GM23338 (cell line): Measurements from ENCODE around the gene DNM2. TPM values are rescaled to one million over a fixed set of nuclear protein-coding genes. Genes with fewer than 3 reads are reported as not detected.

Source experiments
- ATAC-seq: fragments of 200-7000 bp; cut with Tn5 transposase; 3 replicates; pipeline ENCODE4 v1.9.1; 2020
- DNase-seq: peaks from one replicate; pipeline ENCODE4 v3.0.0-alpha.2; 2015; ENCODE audit warnings: low spot score
- H2AFZ ChIP-seq: fragments of 200-600 bp; sonication (generic); 2 replicates; pipeline ENCODE4 v1.8.0; 2016; ENCODE audit warnings: antibody characterized with exemption, mild to moderate bottlenecking, moderate library complexity
- H3F3A ChIP-seq: fragments of 200-600 bp; sonication (generic); replicated peaks from 2 replicates; pipeline ENCODE4 v1.8.0; 2017; ENCODE audit warnings: antibody characterized with exemption, mixed run types, low read depth
- H3K27ac ChIP-seq: fragments of 200-600 bp; sonication (generic); 2 replicates; pipeline ENCODE4 v1.6.1; 2016; ENCODE audit warnings: low read depth
- H3K27me3 ChIP-seq: fragments of 200-600 bp; sonication (generic); 2 replicates; pipeline ENCODE4 v1.8.0; 2016; ENCODE audit warnings: mild to moderate bottlenecking, mixed run types, moderate library complexity; ENCODE audit not compliant: insufficient read depth
- H3K36me3 ChIP-seq: fragments of 200-600 bp; sonication (generic); 2 replicates; pipeline ENCODE4 v1.8.0; 2016; ENCODE audit warnings: mild to moderate bottlenecking; ENCODE audit not compliant: insufficient read depth
- H3K4me1 ChIP-seq: fragments of 200-600 bp; sonication (generic); 2 replicates; pipeline ENCODE4 v1.8.0; 2016; ENCODE audit warnings: mild to moderate bottlenecking, moderate library complexity; ENCODE audit not compliant: insufficient read depth
- H3K4me2 ChIP-seq: fragments of 200-600 bp; sonication (generic); 2 replicates; pipeline ENCODE4 v1.7.1; 2017; ENCODE audit warnings: mixed run types
- H3K4me3 ChIP-seq: fragments of 200-600 bp; sonication (generic); 2 replicates; pipeline ENCODE4 v1.6.1; 2016; ENCODE audit warnings: mixed run types
- H3K79me2 ChIP-seq: fragments of 200-600 bp; sonication (generic); replicated peaks from 2 replicates; pipeline ENCODE4 v1.8.0; 2017; ENCODE audit warnings: mild to moderate bottlenecking; ENCODE audit not compliant: insufficient read depth
- H3K9me2 ChIP-seq: fragments of 200-600 bp; sonication (generic); 2 replicates; pipeline ENCODE4 v1.8.0; 2017; ENCODE audit not compliant: insufficient read depth
- H4K20me1 ChIP-seq: fragments of 200-600 bp; sonication (generic); replicated peaks from 2 replicates; pipeline ENCODE4 v1.8.0; 2017; ENCODE audit warnings: mild to moderate bottlenecking; ENCODE audit not compliant: insufficient read depth
- H3K27ac Mint-ChIP-seq: 2 replicates; pipeline ENCODE4 v1.8.0; 2020; ENCODE audit warnings: inconsistent platforms, mild to moderate bottlenecking, moderate library complexity, mixed read lengths
- H3K27me3 Mint-ChIP-seq: 3 replicates; pipeline ENCODE4 v1.8.0; 2022; ENCODE audit warnings: low read depth, mild to moderate bottlenecking, moderate library complexity, mixed read lengths, inconsistent platforms; ENCODE audit not compliant: insufficient read depth, poor library complexity
- H3K36me3 Mint-ChIP-seq: 3 replicates; pipeline ENCODE4 v1.8.0; 2021; ENCODE audit warnings: low read depth, mild to moderate bottlenecking, inconsistent platforms, moderate library complexity, mixed read lengths
- H3K4me1 Mint-ChIP-seq: 3 replicates; pipeline ENCODE4 v1.8.0; 2020; ENCODE audit warnings: mild to moderate bottlenecking, inconsistent platforms, mixed read lengths
- H3K4me3 Mint-ChIP-seq: 3 replicates; pipeline ENCODE4 v1.8.0; 2021; ENCODE audit warnings: moderate library complexity, mild to moderate bottlenecking, inconsistent platforms, mixed read lengths
- H3K9me3 Mint-ChIP-seq: 3 replicates; pipeline ENCODE4 v1.8.0; 2020; ENCODE audit warnings: moderate library complexity, mild to moderate bottlenecking, inconsistent platforms, mixed read lengths
- CREB1 ChIP-seq: fragments of 250-450 bp; sonication (Bioruptor Pico); IDR thresholded peaks from 2 replicates; pipeline ENCODE4 v1.5.0; 2020; ENCODE audit warnings: low read depth, mild to moderate bottlenecking, moderate library complexity
- EZH2 ChIP-seq: fragments of 200-600 bp; sonication (generic); IDR thresholded peaks from one replicate; pipeline ENCODE4 v1.8.0; 2017; ENCODE audit warnings: antibody characterized with exemption, mild to moderate bottlenecking, low read depth; ENCODE audit not compliant: unreplicated experiment
- EZH2phosphoT487 ChIP-seq: fragments of 200-600 bp; sonication (generic); IDR thresholded peaks from one replicate; pipeline ENCODE4 v1.8.1; 2018; ENCODE audit warnings: antibody characterized with exemption; ENCODE audit not compliant: unreplicated experiment
- JUNB ChIP-seq: IDR thresholded peaks from one replicate; pipeline ENCODE4 v1.6.1; 2016; ENCODE audit warnings: antibody characterized with exemption; ENCODE audit not compliant: unreplicated experiment
- POLR2AphosphoS5 ChIP-seq: IDR thresholded peaks from 2 replicates; pipeline ENCODE4 v1.6.1; 2016; ENCODE audit warnings: antibody characterized with exemption, low read depth
- ZNF114 ChIP-seq: fragments of 250-450 bp; sonication (Bioruptor Pico); IDR thresholded peaks from 2 replicates; pipeline ENCODE4 v1.5.0; 2020; ENCODE audit warnings: mild to moderate bottlenecking, moderate library complexity
- ZNF331 ChIP-seq: fragments of 250-450 bp; sonication (Bioruptor Pico); IDR thresholded peaks from 2 replicates; pipeline ENCODE4 v1.5.0; 2020; ENCODE audit warnings: low read depth, mild to moderate bottlenecking, moderate library complexity
- polyA plus RNA-seq: library from polyadenylated mRNA; unstranded; fragments of >200 nt; fragmentation: Nextera tagmentation; extraction: Ambion mirVana; gene quantifications from 2 replicates; pipeline ENCODE4 v1.2.1, GENCODE V29; 2016
- total RNA-seq: library from RNA; depleted of rRNA; stranded (reverse); fragments of >200 nt; shearing (Covaris generic); gene quantifications from 2 replicates; pipeline ENCODE4 v1.2.3, GENCODE V29; 2014
- TF ChIP-seq, protein P1 (sequence below), 2 experiments: fragments of 200-600 bp in 1 of 2; sonication (generic) in 1 of 2; conservative IDR thresholded peaks; 2 replicates each; pipeline versions ENCODE4 v1.5.1 to v1.6.1; 2016 to 2017; ENCODE audit warnings: antibody characterized with exemption in 2 of 2, low read depth in 2 of 2, mild to moderate bottlenecking in 2 of 2, moderate library complexity in 1 of 2
- TF ChIP-seq, protein P2 (sequence below): IDR thresholded peaks from 2 replicates; pipeline ENCODE4 v1.6.1; 2016; ENCODE audit warnings: antibody characterized with exemption
- TF ChIP-seq, protein P3 (sequence below): IDR thresholded peaks from one replicate; pipeline ENCODE4 v1.6.1; 2018; ENCODE audit warnings: antibody characterized with exemption; ENCODE audit not compliant: unreplicated experiment

Gene DNM2
- total and polyA plus RNA-seq, 2 experiments from 2014 or later, result 40.7 to 138 TPM

DNA sequence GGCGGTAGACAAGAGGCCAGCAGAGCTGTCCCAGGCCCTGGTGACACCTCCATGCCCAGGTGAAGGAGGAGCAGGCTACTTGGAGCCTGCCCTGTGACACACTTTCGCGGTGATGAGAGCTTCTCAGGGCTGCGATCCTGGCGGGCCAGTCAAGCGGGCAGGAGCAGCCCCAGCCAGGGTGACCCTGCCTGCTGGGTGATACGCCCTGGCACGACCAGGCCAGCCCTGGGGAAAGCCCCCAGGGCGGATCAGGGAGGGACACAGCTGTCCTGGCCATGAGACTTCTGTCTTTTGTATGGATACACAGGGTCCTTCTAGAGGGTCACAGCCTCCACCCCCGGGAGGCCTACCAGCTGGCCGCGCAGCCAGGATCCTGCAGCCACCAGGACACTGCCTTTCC lies 13.1 kb downstream of the DNM2 start:
- H3K4me1 Mint-ChIP-seq, result 0 out of 3 replicates have a peak, but pooled peaks cover 3% of the 10 kb centered on the region
- H3K4me1 ChIP-seq, result no peaks in the 10 kb centered on the region
- H3K79me2 ChIP-seq, result peaks cover 98% of the 10 kb centered on the region
- H3K36me3 ChIP-seq, result no peaks in the 10 kb centered on the region
- no peak overlapping the region for H2AFZ ChIP-seq
- H4K20me1 ChIP-seq, result peaks cover 45% of the 10 kb centered on the region
- no peak for ATAC-seq
- H3K27ac ChIP-seq, result no peak overlapping the region
- no peak for DNase-seq
- peaks cover 4% of the 10 kb centered on the region for H3K36me3 Mint-ChIP-seq
- peaks cover 1% of the 10 kb centered on the region for H3K27me3 Mint-ChIP-seq
- no peak overlapping the region for H3K27ac Mint-ChIP-seq
- H3K9me2 ChIP-seq, result no peaks in the 10 kb centered on the region
- peaks cover 5% of the 10 kb centered on the region; the same call in 1 of the 2 replicates for H3F3A ChIP-seq
- H3K4me3 Mint-ChIP-seq, result no peak overlapping the region
- no peak overlapping the region for H3K4me3 ChIP-seq
- H3K27me3 ChIP-seq, result no peaks in the 10 kb centered on the region
- H3K9me3 Mint-ChIP-seq, result no peaks in the 10 kb centered on the region
- TF ChIP-seq EZH2phosphoT487 (no peak), JUNB (no peak)
- H3K4me2 ChIP-seq, result no peak overlapping the region

DNA sequence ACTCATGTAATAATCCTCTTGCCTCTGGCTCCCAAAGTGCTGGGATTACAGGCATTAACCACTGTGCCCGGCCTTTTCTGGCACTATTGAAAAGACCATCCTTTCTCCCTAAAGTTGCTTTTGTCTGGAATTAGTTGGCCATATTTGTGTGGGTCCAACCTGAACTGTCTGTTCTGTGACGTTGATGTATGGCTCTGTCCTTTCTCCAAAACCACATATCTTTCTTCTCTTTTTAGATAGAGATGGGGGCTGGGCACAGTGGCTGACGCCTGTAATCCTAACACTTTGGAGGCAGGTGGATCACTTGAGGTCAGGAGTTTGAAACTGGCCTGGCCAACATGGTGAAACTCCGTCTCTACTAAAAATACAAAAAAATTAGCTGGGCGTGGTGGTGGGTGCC lies 17.9 kb downstream of the DNM2 start:
- Histone ChIP-seq H3F3A (peaks cover 6% of the 10 kb centered on the region; the same call in 1 of the 2 replicates), H3K27me3 (no peaks in the 10 kb centered on the region), H3K4me3 (no peak overlapping the region), H3K36me3 (no peaks in the 10 kb centered on the region), H3K4me1 (no peaks in the 10 kb centered on the region), H3K9me2 (no peaks in the 10 kb centered on the region), H4K20me1 (peaks cover 35% of the 10 kb centered on the region), H3K4me2 (no peak overlapping the region), H3K27ac (no peak overlapping the region), H3K79me2 (peaks cover 97% of the 10 kb centered on the region), H2AFZ (no peak overlapping the region)
- H3K27me3 Mint-ChIP-seq, result peaks cover 7% of the 10 kb centered on the region
- H3K9me3 Mint-ChIP-seq, result peaks cover 7% of the 10 kb centered on the region; the same call in 1 of the 3 replicates
- H3K4me3 Mint-ChIP-seq, result no peak overlapping the region
- peaks cover 7% of the 10 kb centered on the region; the same call in 2 of the 3 replicates for H3K36me3 Mint-ChIP-seq
- ATAC-seq (no peak), DNase-seq (no peak)
- TF ChIP-seq CREB1 (CRISPR knock-in tag), result no peak
- peaks cover 12% of the 10 kb centered on the region for H3K4me1 Mint-ChIP-seq
- H3K27ac Mint-ChIP-seq, result no peak overlapping the region

DNA sequence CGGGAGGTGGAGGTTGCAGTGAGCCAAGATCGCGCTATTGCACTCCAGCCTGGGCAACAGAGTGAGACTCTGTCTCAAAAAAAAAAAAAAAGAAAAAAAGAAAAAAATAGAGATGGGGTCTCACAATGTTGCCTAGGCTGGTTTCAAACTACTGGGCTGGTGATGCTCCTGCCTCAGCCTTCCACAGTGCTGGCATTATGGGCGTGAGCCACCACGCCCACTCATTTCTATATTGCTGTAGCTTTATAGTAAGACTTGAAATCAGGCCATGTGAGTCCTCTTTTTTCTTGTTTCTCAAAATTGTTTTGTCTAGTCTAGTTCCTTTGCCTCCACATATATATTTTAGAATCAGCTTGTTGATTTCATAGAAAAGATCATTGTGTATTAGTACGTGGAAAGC lies 18.3 kb downstream of the DNM2 start:
- H3K4me1 ChIP-seq, result no peaks in the 10 kb centered on the region
- ATAC-seq, result no peak
- Mint-ChIP-seq H3K27ac (peak overlapping the region; percentile 67; the same call in 1 of the 2 replicates), H3K36me3 (peaks cover 7% of the 10 kb centered on the region; the same call in 2 of the 3 replicates), H3K4me3 (no peak overlapping the region), H3K9me3 (peaks cover 7% of the 10 kb centered on the region; the same call in 2 of the 3 replicates), H3K4me1 (peaks cover 12% of the 10 kb centered on the region), H3K27me3 (peaks cover 7% of the 10 kb centered on the region)
- no peak overlapping the region for H3K27ac ChIP-seq
- H3K4me3 ChIP-seq, result no peak overlapping the region
- no peaks in the 10 kb centered on the region for H3K36me3 ChIP-seq
- no peaks in the 10 kb centered on the region for H3K9me2 ChIP-seq
- no peak overlapping the region for H2AFZ ChIP-seq
- H3K27me3 ChIP-seq, result no peaks in the 10 kb centered on the region
- peaks cover 6% of the 10 kb centered on the region; the same call in 1 of the 2 replicates for H3F3A ChIP-seq
- no peak overlapping the region for H3K4me2 ChIP-seq
- H4K20me1 ChIP-seq, result peaks cover 40% of the 10 kb centered on the region
- peaks cover 97% of the 10 kb centered on the region for H3K79me2 ChIP-seq
- no peak for DNase-seq
- TF ChIP-seq ZNF114 (CRISPR knock-in tag), result no peak
- no peak for TF ChIP-seq POLR2AphosphoS5
- TF ChIP-seq, protein P1, sequence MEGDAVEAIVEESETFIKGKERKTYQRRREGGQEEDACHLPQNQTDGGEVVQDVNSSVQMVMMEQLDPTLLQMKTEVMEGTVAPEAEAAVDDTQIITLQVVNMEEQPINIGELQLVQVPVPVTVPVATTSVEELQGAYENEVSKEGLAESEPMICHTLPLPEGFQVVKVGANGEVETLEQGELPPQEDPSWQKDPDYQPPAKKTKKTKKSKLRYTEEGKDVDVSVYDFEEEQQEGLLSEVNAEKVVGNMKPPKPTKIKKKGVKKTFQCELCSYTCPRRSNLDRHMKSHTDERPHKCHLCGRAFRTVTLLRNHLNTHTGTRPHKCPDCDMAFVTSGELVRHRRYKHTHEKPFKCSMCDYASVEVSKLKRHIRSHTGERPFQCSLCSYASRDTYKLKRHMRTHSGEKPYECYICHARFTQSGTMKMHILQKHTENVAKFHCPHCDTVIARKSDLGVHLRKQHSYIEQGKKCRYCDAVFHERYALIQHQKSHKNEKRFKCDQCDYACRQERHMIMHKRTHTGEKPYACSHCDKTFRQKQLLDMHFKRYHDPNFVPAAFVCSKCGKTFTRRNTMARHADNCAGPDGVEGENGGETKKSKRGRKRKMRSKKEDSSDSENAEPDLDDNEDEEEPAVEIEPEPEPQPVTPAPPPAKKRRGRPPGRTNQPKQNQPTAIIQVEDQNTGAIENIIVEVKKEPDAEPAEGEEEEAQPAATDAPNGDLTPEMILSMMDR (conservative IDR thresholded peaks at IDR 0.05; ENCODE audit: low read depth in 2 of 2), result no peak
- no peak for TF ChIP-seq ZNF331 (CRISPR knock-in tag)
- TF ChIP-seq, protein P2, sequence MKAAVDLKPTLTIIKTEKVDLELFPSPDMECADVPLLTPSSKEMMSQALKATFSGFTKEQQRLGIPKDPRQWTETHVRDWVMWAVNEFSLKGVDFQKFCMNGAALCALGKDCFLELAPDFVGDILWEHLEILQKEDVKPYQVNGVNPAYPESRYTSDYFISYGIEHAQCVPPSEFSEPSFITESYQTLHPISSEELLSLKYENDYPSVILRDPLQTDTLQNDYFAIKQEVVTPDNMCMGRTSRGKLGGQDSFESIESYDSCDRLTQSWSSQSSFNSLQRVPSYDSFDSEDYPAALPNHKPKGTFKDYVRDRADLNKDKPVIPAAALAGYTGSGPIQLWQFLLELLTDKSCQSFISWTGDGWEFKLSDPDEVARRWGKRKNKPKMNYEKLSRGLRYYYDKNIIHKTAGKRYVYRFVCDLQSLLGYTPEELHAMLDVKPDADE, result no peak
- TF ChIP-seq, protein P3, sequence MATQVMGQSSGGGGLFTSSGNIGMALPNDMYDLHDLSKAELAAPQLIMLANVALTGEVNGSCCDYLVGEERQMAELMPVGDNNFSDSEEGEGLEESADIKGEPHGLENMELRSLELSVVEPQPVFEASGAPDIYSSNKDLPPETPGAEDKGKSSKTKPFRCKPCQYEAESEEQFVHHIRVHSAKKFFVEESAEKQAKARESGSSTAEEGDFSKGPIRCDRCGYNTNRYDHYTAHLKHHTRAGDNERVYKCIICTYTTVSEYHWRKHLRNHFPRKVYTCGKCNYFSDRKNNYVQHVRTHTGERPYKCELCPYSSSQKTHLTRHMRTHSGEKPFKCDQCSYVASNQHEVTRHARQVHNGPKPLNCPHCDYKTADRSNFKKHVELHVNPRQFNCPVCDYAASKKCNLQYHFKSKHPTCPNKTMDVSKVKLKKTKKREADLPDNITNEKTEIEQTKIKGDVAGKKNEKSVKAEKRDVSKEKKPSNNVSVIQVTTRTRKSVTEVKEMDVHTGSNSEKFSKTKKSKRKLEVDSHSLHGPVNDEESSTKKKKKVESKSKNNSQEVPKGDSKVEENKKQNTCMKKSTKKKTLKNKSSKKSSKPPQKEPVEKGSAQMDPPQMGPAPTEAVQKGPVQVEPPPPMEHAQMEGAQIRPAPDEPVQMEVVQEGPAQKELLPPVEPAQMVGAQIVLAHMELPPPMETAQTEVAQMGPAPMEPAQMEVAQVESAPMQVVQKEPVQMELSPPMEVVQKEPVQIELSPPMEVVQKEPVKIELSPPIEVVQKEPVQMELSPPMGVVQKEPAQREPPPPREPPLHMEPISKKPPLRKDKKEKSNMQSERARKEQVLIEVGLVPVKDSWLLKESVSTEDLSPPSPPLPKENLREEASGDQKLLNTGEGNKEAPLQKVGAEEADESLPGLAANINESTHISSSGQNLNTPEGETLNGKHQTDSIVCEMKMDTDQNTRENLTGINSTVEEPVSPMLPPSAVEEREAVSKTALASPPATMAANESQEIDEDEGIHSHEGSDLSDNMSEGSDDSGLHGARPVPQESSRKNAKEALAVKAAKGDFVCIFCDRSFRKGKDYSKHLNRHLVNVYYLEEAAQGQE, result no peak
- TF ChIP-seq EZH2, result no peak
- no peak for TF ChIP-seq JUNB
